SJSA1 (cell line): Measurements from ENCODE around the gene TMPRSS6. TPM values are rescaled to one million over a fixed set of nuclear protein-coding genes. Genes with fewer than 3 reads are reported as not detected.

Source experiments
- DNase-seq, 2 experiments: peaks; one replicate each; pipeline ENCODE4 v3.0.0-alpha.2; 2015 to 2020; ENCODE audit warnings: low spot score in 2 of 2, low read depth in 1 of 2
- H3K27ac ChIP-seq: fragments of 250-450 bp; sonication (Bioruptor Pico); 2 replicates; pipeline ENCODE4 v1.5.1; 2020; ENCODE audit warnings: mild to moderate bottlenecking, moderate library complexity
- H3K27me3 ChIP-seq: fragments of 250-450 bp; sonication (Bioruptor Pico); replicated peaks from 2 replicates; pipeline ENCODE4 v1.5.1; 2020; ENCODE audit warnings: mild to moderate bottlenecking, moderate library complexity
- H3K36me3 ChIP-seq: fragments of 250-450 bp; sonication (Bioruptor Pico); 2 replicates; pipeline ENCODE4 v1.5.1; 2020; ENCODE audit warnings: mild to moderate bottlenecking
- H3K4me1 ChIP-seq: fragments of 250-450 bp; sonication (Bioruptor Pico); replicated peaks from 2 replicates; pipeline ENCODE4 v1.6.1; 2021; ENCODE audit warnings: mild to moderate bottlenecking
- H3K4me3 ChIP-seq: fragments of 250-450 bp; sonication (Bioruptor Pico); 2 replicates; pipeline ENCODE4 v1.5.1; 2020; ENCODE audit warnings: mild to moderate bottlenecking
- H3K9me3 ChIP-seq: fragments of 250-450 bp; sonication (Bioruptor Pico); replicated peaks from 2 replicates; pipeline ENCODE4 v1.5.1; 2020; ENCODE audit warnings: mild to moderate bottlenecking
- total RNA-seq: library from RNA; depleted of rRNA; stranded (reverse); fragments of >200 nt; shearing (Covaris generic); gene quantifications from 2 replicates; pipeline ENCODE4 v1.2.3, GENCODE V29; 2014; rRNA removed

The TMPRSS6 gene
- not detected in 2 replicates for total RNA-seq

- H3K9me3 ChIP-seq = no peaks in the 10 kb centered on the region
- H3K4me3 ChIP-seq = no peak within 1 kb of the TSS
- no peak for DNase-seq
- H3K27ac ChIP-seq = no peak within 1 kb of the TSS
- H3K4me1 ChIP-seq = no peaks in the 10 kb centered on the region
- H3K36me3 ChIP-seq = no peaks in the 10 kb centered on the region
- H3K27me3 ChIP-seq = peaks cover 17% of the 10 kb centered on the region
Measured at GRCh38 chr22:37109242-37109917, at the start of gene TMPRSS6. TSS of gene TMPRSS6 (minus strand) at chr22:37109713. CDS start at chr22:37103417, 6,296 bp downstream.

- no peak overlapping the region for H3K27ac ChIP-seq
- H3K4me3 ChIP-seq = no peak overlapping the region
- H3K27me3 ChIP-seq = 0 out of 2 replicates have a peak, but pooled peaks cover 2% of the 10 kb centered on the region
- 0 out of 2 replicates have a peak, but pooled peaks cover 14% of the 10 kb centered on the region for H3K9me3 ChIP-seq
- DNase-seq = no peak
- no peaks in the 10 kb centered on the region for H3K4me1 ChIP-seq
- H3K36me3 ChIP-seq = no peaks in the 10 kb centered on the region
Measured at GRCh38 chr22:37158963-37159290, 49.4 kb upstream of the TMPRSS6 start.

- no peaks in the 10 kb centered on the region for H3K36me3 ChIP-seq
- 0 out of 2 replicates have a peak, but pooled peaks cover 2% of the 10 kb centered on the region for H3K27me3 ChIP-seq
- no peak overlapping the region for H3K27ac ChIP-seq
- H3K4me3 ChIP-seq = no peak overlapping the region
- H3K9me3 ChIP-seq = 0 out of 2 replicates have a peak, but pooled peaks cover 14% of the 10 kb centered on the region
- H3K4me1 ChIP-seq = no peaks in the 10 kb centered on the region
- no peak for DNase-seq
Measured at GRCh38 chr22:37157516-37158285, 48.2 kb upstream of the TMPRSS6 start.

GRCh38 chr22:37156686-37157435 is 47.3 kb upstream of the TMPRSS6 start:
- Histone ChIP-seq H3K4me1 (no peaks in the 10 kb centered on the region), H3K36me3 (no peaks in the 10 kb centered on the region), H3K9me3 (0 out of 2 replicates have a peak, but pooled peaks cover 14% of the 10 kb centered on the region), H3K4me3 (no peak overlapping the region), H3K27me3 (0 out of 2 replicates have a peak, but pooled peaks cover 2% of the 10 kb centered on the region), H3K27ac (no peak overlapping the region)
- no peak for DNase-seq

- Histone ChIP-seq H3K4me3 (no peak overlapping the region), H3K27me3 (0 out of 2 replicates have a peak, but pooled peaks cover 2% of the 10 kb centered on the region), H3K4me1 (no peaks in the 10 kb centered on the region), H3K36me3 (no peaks in the 10 kb centered on the region), H3K27ac (no peak overlapping the region), H3K9me3 (0 out of 2 replicates have a peak, but pooled peaks cover 6% of the 10 kb centered on the region)
- no peak for DNase-seq
Measured at GRCh38 chr22:37155971-37156370, 46.5 kb upstream of the TMPRSS6 start.

GRCh38 chr22:37154925-37155712 is 45.6 kb upstream of the TMPRSS6 start:
- Histone ChIP-seq H3K9me3 (0 out of 2 replicates have a peak, but pooled peaks cover 6% of the 10 kb centered on the region), H3K4me1 (no peaks in the 10 kb centered on the region), H3K27ac (no peak overlapping the region), H3K4me3 (no peak overlapping the region), H3K27me3 (0 out of 2 replicates have a peak, but pooled peaks cover 2% of the 10 kb centered on the region), H3K36me3 (no peaks in the 10 kb centered on the region)
- no peak for DNase-seq

- Histone ChIP-seq H3K4me1 (no peaks in the 10 kb centered on the region), H3K36me3 (no peaks in the 10 kb centered on the region), H3K4me3 (no peak overlapping the region), H3K9me3 (0 out of 2 replicates have a peak, but pooled peaks cover 6% of the 10 kb centered on the region), H3K27me3 (0 out of 2 replicates have a peak, but pooled peaks cover 2% of the 10 kb centered on the region), H3K27ac (no peak overlapping the region)
- no peak for DNase-seq
Measured at GRCh38 chr22:37153901-37154300, 44.4 kb upstream of the TMPRSS6 start.

- Histone ChIP-seq H3K27ac (no peak overlapping the region), H3K36me3 (no peaks in the 10 kb centered on the region), H3K4me3 (no peak overlapping the region), H3K27me3 (no peaks in the 10 kb centered on the region), H3K4me1 (no peaks in the 10 kb centered on the region), H3K9me3 (0 out of 2 replicates have a peak, but pooled peaks cover 6% of the 10 kb centered on the region)
- DNase-seq = no peak
Measured at GRCh38 chr22:37151401-37151800, 41.9 kb upstream of the TMPRSS6 start.

GRCh38 chr22:37150701-37151100 is 41.2 kb upstream of the TMPRSS6 start:
- H3K27ac ChIP-seq = no peak overlapping the region
- DNase-seq = no peak
- 0 out of 2 replicates have a peak, but pooled peaks cover 6% of the 10 kb centered on the region for H3K9me3 ChIP-seq
- no peaks in the 10 kb centered on the region for H3K36me3 ChIP-seq
- H3K4me3 ChIP-seq = no peak overlapping the region
- no peaks in the 10 kb centered on the region for H3K27me3 ChIP-seq
- H3K4me1 ChIP-seq = peaks cover 2% of the 10 kb centered on the region

GRCh38 chr22:37148742-37149665 is 39.5 kb upstream of the TMPRSS6 start:
- Histone ChIP-seq H3K36me3 (no peaks in the 10 kb centered on the region), H3K9me3 (no peaks in the 10 kb centered on the region), H3K27ac (no peak overlapping the region), H3K4me3 (no peak overlapping the region), H3K27me3 (no peaks in the 10 kb centered on the region), H3K4me1 (peaks cover 12% of the 10 kb centered on the region)
- DNase-seq = no peak

- no peak for DNase-seq
- no peaks in the 10 kb centered on the region for H3K36me3 ChIP-seq
- H3K9me3 ChIP-seq = no peaks in the 10 kb centered on the region
- no peaks in the 10 kb centered on the region for H3K27me3 ChIP-seq
- H3K27ac ChIP-seq = no peak overlapping the region
- H3K4me3 ChIP-seq = no peak overlapping the region
- H3K4me1 ChIP-seq = peaks cover 12% of the 10 kb centered on the region
Measured at GRCh38 chr22:37148031-37148651, 38.6 kb upstream of the TMPRSS6 start.
